GM12874 (cell line): ENCODE results near the gene ZDHHC22.

Source experiments
- CTCF ChIP-seq: IDR thresholded peaks from 2 replicates; pipeline ENCODE4 v1.5.1; 2011; ENCODE audit warnings: low read depth, mild to moderate bottlenecking, control low read depth, low read length, moderate library complexity; ENCODE audit not compliant: insufficient read depth

The ZDHHC22 gene

GRCh38 chr14:77142005-77142800, 612 bp upstream of the ZDHHC22 start:
- TF ChIP-seq CTCF = no peak

GRCh38 chr14:77140359-77141213, 1.0 kb downstream of the ZDHHC22 start:
- no peak for TF ChIP-seq CTCF

- TF ChIP-seq CTCF = peak; percentile 87
Measured at GRCh38 chr14:77139540-77140358, 1.8 kb downstream of the ZDHHC22 start.

GRCh38 chr14:77139022-77139421, 2.6 kb downstream of the ZDHHC22 start:
- TF ChIP-seq CTCF = no peak

- TF ChIP-seq CTCF = no peak
Measured at GRCh38 chr14:77133720-77134338, 7.8 kb downstream of the ZDHHC22 start.

GRCh38 chr14:77131871-77132486, 9.6 kb downstream of the ZDHHC22 start:
- TF ChIP-seq CTCF = 0 out of 2 replicates have a peak, but pooled peaks have one; percentile 15
